Omental fat pad (tissue), 4 donors: ENCODE data around the gene HIF3A. TPM values are rescaled to one million over a fixed set of nuclear protein-coding genes. Genes with fewer than 3 reads are reported as not detected.

Experiments used
- ATAC-seq: fragments of 150-250 bp; one replicate; pipeline ENCODE4 v1.9.1; 2016; ENCODE audit warnings: mild to moderate bottlenecking, moderate library complexity; ENCODE audit not compliant: low FRiP score
- DNase-seq: peaks from one replicate; pipeline ENCODE4 v3.0.0-alpha.2; 2019; ENCODE audit warnings: low spot score
- total RNA-seq, 4 donors: library from RNA; depleted of rRNA; stranded (reverse); fragments of >200 nt; gene quantifications; one replicate each; pipeline ENCODE4 v1.1.0, GENCODE V29; 2016
- TF ChIP-seq, protein P1 (sequence below), 3 donors: fragments of 450-650 bp; IDR thresholded peaks; one replicate each; pipeline ENCODE4 v1.5.1; 2016 to 2017; ENCODE audit warnings: antibody characterized with exemption in 3 of 3, mild to moderate bottlenecking in 3 of 3, moderate library complexity in 2 of 3

Gene HIF3A
- total RNA-seq, 4 donors from 2014 or later: 10.3 to 201 (median 17.6) TPM

DNA sequence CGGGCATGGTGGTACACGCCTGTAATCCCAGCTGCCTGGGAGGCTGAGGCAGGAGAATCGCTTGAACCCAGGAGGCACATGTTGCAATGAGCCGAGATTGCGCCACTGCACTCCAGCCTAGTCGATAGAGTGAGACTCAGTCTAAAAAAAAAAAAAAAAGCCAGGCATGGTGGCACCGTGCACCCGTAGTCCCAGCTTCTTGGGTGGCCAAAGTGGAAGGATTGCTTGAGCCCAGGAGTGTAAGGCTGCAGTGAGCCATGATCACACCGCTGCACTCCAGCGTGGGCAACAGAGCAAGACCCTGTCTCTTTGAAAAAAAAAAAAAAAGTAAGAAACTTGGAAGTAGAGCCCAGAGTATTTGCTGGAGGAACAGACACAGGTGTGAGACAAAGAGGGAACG is 88.8 kb downstream of the HIF3A start:
- ATAC-seq (no peak), DNase-seq (no peak)
- TF ChIP-seq, protein P1, sequence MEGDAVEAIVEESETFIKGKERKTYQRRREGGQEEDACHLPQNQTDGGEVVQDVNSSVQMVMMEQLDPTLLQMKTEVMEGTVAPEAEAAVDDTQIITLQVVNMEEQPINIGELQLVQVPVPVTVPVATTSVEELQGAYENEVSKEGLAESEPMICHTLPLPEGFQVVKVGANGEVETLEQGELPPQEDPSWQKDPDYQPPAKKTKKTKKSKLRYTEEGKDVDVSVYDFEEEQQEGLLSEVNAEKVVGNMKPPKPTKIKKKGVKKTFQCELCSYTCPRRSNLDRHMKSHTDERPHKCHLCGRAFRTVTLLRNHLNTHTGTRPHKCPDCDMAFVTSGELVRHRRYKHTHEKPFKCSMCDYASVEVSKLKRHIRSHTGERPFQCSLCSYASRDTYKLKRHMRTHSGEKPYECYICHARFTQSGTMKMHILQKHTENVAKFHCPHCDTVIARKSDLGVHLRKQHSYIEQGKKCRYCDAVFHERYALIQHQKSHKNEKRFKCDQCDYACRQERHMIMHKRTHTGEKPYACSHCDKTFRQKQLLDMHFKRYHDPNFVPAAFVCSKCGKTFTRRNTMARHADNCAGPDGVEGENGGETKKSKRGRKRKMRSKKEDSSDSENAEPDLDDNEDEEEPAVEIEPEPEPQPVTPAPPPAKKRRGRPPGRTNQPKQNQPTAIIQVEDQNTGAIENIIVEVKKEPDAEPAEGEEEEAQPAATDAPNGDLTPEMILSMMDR (IDR thresholded peaks at IDR 0.05): no peak

DNA sequence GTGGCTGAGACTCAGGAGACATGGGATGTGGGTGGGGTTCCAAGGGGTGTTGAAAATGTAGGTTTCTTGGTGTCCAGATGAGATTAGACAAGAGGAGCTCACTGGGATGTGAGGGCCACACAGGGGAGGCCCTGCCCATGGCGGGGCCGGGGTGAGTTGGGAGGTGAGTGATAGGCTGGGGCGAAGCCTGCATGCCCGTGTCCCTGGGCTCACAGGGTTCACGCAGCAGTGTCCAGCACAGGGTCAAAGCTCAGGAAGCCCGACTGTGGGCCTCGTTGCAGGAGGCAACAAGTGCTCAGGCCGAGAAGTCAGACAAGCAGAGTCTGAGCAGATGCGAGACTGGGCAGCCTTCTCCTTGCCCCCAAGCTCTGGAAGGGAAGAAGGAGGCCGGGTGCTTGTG is 89.3 kb downstream of the HIF3A start:
- ATAC-seq (no peak), DNase-seq (no peak)
- TF ChIP-seq, protein P1 (IDR thresholded peaks at IDR 0.05): no peak

DNA sequence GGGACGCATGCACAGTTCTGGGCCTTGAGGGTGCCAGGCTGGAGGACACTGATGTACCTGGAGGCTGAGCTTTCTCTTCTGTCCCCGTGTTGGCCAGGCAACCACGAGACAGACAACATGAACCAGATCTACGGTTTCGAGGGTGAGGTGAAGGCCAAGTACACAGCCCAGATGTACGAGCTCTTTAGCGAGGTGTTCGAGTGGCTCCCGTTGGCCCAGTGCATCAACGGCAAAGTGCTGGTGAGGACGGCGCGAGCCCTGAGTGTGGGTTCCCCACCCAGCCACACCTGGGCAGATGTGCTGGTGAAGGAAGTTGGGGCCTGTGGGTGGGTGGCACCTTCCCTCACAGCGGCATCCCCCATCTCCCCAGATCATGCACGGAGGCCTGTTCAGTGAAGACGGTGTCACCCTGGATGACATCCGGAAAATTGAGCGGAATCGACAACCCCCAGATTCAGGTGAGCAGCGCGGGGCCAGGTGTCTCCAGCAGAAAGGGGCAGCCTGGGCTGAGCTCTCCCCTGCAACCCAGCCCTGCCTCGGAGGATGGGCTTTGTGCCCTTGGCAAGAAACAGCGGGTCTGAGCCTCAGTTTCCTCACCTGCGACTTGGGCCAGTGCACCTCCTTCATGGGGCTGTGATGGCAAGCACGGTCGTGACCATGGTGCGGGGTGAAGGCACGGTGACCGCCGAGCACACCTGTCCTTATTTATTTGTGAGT is 90.3 kb downstream of the HIF3A start:
- no peak for DNase-seq

DNA sequence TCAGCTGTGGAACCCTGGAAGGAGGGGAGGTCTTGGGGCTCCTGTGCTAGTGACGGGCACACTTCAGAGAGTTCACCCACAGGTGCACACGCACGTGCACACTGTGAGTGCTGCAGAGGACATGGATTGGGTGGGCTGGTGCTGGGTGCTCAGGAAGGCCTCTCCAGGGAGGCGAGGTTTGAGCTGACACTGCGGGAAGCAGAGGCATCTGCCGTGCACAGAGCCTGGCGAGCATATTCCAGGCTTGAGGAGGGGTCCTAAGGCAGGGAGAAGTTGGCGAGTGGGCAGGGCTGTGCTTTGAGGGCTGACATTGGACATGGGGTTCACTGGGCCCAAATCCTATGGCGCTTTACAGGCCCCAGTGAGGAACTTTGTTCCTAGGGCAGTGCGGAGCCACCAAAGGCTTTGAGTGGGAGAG is 90.9 kb downstream of the HIF3A start:
- DNase-seq: no peak
- TF ChIP-seq, protein P1 (IDR thresholded peaks at IDR 0.05): no peak
- ATAC-seq: no peak

More for the DNA sequence above, 90.3 kb downstream of the HIF3A start:
- ATAC-seq: no peak
- TF ChIP-seq, protein P1 (IDR thresholded peaks at IDR 0.05): no peak

GRCh38 chr19:46388311-46389095 is 91.7 kb downstream of the HIF3A start:
- ATAC-seq (no peak), DNase-seq (no peak)
- TF ChIP-seq, protein P1 (IDR thresholded peaks at IDR 0.05): no peak

DNA sequence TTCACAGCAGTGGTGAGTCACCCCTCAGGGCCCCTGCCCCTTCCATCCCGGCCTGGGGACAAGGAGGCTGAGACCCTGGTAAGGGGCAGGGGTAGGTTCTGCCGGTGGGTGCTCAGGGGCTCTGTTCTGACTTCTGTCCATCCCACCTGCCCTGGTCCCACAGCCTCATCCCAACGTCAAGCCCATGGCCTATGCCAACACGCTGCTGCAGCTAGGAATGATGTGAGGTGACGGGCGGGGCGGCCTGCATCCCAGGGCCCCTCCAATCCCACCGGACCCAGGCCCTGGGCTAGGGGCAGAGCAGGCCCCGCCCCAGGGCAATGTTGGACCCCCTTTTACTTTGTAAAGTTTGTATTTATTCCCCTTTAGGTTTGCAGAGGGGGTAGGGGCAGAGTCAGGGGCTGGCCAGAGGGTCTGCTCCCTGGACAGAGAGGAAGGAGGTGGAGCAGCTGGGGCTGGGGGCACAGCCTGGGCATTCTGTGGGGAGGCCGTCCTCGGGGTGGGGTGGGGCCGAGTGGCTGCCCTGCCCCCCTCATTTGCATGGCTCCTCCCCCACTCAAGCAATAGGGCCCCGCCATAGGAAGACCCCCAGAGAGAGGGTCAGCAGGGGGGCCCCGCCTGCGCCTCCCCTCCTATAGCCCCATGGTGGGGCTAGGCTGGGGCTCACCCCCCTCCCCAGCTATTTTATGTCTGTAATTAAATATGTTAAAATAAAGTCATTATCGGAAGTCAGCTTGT is 93.4 kb downstream of the HIF3A start:
- DNase-seq (no peak), ATAC-seq (no peak)
- TF ChIP-seq, protein P1 (IDR thresholded peaks at IDR 0.05): no peak
